Stimulated activated naive CD8-positive, alpha-beta T cell treated with anti-CD3 and anti-CD28 coated beads, Interleukin-15, Interleukin-2, amounts not matched to agents 100 U/mL and 50 U/mL, for 24 hours (primary cell): Measurements from ENCODE around the gene ADCYAP1.
A peak's percentile ranks its signal among the peaks of the same experiment; 100 is the strongest.
"Not testable (repeated sequence)": the region's sequence is repeated elsewhere in the genome, so short reads cannot be mapped to it uniquely, and the experiment has no call there.

Experiments used
- ATAC-seq: fragments of 150-1000 bp; cut with Tn5 transposase; one replicate; pipeline ENCODE4 v1.10.0; 2021
- DNase-seq: peaks from one replicate; pipeline ENCODE4 v3.0.0; 2021

ADCYAP1 gene

GRCh38 chr18:904218-905090, at the start of gene ADCYAP1:
TSS of gene ADCYAP1 (plus strand) at chr18:904871. CDS start at chr18:905387, 516 bp downstream.
- peak; percentile 4 for DNase-seq
- no peak for ATAC-seq

DNA sequence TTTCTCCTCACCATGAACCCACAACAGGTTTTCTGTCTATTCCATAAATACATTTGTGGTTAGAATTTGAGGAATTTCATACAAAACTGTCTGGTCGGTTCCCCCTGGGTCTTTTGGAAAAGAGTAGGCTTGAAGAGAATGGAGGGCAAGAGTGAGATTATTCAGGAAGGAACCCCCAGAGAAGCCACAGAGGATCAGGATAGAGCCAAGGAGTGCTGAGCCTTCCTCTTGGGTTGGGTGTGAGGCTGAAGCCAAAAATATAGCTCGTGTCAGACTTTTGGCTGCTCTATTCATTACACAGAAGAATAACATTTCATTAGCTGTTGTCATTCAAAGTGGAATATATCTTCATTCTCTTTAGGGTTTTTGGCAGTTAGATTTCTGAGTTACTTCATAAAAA, 46.7 kb upstream of the ADCYAP1 start:
- ATAC-seq (no peak), DNase-seq (no peak)

DNA sequence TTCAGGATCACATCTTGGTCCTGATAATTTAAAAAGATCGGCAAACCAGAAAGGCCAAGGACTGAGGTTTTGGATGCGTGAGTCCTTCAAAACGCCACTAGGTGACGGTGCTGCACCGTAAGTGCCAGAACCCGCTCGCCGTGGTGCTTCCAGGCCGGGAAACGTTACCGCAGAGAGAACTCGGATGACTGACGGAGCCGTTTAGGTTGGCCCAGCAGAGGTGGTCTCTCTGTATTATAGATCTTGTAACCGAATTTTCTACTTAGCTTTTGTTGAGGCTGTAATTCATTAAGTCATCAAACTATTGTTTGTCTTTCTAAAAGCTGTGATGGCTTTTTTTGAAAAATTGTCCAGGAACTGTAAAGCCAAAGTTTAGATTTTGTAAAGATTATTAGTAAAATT, 39.8 kb upstream of the ADCYAP1 start:
- peak; percentile 83 for ATAC-seq

GRCh38 chr18:867257-867656, 37.4 kb upstream of the ADCYAP1 start:
- DNase-seq (no peak), ATAC-seq (no peak)

More for the DNA sequence above, 39.8 kb upstream of the ADCYAP1 start:
- peak; percentile 65 for DNase-seq

GRCh38 chr18:873426-873825, 31.2 kb upstream of the ADCYAP1 start:
- DNase-seq, ATAC-seq: not testable (repeated sequence)

GRCh38 chr18:875912-876311, 28.8 kb upstream of the ADCYAP1 start:
- no peak for DNase-seq
- ATAC-seq: no peak

DNA sequence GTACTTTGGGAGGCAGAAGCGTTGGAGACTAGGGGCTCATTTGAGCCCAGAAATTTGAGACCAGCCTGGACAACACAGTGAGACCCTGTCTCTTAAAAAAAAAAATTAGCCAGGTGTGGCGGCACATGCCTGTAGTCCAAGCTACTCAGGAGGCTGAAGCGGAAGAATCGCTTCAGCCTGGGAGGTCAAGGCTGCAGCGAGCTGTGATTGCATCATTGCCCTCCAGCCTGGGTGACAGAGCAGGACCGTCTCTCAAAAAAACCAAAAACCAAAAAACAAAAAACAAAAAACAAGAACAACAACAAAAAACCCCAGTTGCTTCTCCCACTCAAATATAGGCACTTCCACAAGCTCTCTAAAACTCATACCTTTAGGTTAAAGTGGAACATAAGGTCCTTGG, 27.4 kb upstream of the ADCYAP1 start:
- DNase-seq (no peak), ATAC-seq (no peak)

GRCh38 chr18:886076-886475, 18.6 kb upstream of the ADCYAP1 start:
- DNase-seq: no peak

DNA sequence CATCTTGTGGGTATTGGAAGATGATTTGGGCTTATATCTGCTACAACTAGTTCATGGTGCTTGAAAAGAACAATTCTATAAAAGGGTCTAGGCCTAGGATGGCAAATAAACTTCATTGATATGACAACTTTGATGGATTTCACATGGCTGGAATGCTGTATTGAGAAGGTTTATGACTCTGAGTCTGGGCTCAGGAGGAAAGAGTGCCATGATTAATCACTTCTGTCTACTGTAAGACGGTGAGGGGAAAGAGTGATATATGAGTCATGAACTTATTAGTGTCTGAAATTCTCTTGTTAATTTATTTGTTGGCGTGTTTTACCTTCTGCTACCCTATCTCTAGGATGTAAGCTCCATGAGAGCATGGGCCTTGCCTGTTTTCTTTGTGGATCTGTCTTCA, 17.0 kb upstream of the ADCYAP1 start:
- ATAC-seq (no peak), DNase-seq (no peak)

More at GRCh38 chr18:886076-886475, 18.6 kb upstream of the ADCYAP1 start:
- ATAC-seq: no peak

GRCh38 chr18:892316-892715, 12.4 kb upstream of the ADCYAP1 start:
- no peak for ATAC-seq

GRCh38 chr18:896315-896714, 8.4 kb upstream of the ADCYAP1 start:
- ATAC-seq: no peak
- no peak for DNase-seq

More at GRCh38 chr18:892316-892715, 12.4 kb upstream of the ADCYAP1 start:
- DNase-seq: no peak

DNA sequence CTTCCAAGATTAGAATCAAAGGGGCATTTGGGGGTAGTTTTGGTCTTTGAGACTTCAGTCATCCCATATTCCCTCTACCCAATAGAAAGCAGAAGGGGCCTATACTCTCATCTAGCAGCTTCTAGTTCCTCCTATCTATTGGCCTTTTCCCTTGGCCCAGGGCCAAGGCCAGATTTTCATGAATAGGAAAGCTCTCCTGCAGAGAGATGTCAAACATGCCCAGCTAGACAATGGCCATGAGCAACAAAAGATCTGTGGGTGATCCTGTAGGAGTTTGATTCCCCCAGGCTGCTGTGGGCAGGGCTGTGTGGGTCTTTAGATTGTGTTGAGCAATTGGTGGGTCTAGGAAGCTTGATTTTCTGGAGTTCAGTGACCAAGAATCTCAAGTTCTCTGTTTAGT, 2.9 kb upstream of the ADCYAP1 start:
- ATAC-seq: no peak
- no peak for DNase-seq

GRCh38 chr18:902229-902628, 2.4 kb upstream of the ADCYAP1 start:
- DNase-seq: no peak

DNA sequence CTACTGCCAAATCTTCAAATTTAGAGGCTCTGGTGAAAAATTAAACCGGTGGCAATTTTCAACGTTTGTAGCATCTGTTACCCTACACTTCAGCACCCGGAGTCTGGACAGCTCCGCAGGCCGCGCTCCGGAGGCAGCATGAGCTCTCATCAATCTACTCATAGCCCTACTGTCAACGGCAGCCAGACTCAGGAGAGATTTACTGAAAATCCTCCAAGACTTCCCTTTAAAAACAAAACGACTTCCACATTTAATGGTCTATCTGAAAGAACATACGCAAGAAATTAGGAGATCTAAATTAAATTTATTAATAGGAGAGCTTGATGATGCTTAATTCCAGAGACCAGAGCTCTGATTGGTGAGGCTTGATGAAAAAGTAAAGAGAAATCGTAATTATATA, 970 bp upstream of the ADCYAP1 start:
- DNase-seq: peak; percentile 56

More at GRCh38 chr18:902229-902628, 2.4 kb upstream of the ADCYAP1 start:
- no peak for ATAC-seq

GRCh38 chr18:905307-905947, 756 bp downstream of the ADCYAP1 start:
- DNase-seq: peak; percentile 2
- ATAC-seq: no peak

More for the DNA sequence above, 970 bp upstream of the ADCYAP1 start:
- ATAC-seq: no peak

- ATAC-seq: no peak
- peak; percentile 3 for DNase-seq
Measured at GRCh38 chr18:905948-906415, 1.3 kb downstream of the ADCYAP1 start.

- DNase-seq (peak; percentile 4), ATAC-seq (no peak)
Measured at GRCh38 chr18:906416-907114, 1.9 kb downstream of the ADCYAP1 start.

- DNase-seq: peak; percentile 22
- no peak for ATAC-seq
Measured at GRCh38 chr18:907115-907884, 2.6 kb downstream of the ADCYAP1 start.

DNA sequence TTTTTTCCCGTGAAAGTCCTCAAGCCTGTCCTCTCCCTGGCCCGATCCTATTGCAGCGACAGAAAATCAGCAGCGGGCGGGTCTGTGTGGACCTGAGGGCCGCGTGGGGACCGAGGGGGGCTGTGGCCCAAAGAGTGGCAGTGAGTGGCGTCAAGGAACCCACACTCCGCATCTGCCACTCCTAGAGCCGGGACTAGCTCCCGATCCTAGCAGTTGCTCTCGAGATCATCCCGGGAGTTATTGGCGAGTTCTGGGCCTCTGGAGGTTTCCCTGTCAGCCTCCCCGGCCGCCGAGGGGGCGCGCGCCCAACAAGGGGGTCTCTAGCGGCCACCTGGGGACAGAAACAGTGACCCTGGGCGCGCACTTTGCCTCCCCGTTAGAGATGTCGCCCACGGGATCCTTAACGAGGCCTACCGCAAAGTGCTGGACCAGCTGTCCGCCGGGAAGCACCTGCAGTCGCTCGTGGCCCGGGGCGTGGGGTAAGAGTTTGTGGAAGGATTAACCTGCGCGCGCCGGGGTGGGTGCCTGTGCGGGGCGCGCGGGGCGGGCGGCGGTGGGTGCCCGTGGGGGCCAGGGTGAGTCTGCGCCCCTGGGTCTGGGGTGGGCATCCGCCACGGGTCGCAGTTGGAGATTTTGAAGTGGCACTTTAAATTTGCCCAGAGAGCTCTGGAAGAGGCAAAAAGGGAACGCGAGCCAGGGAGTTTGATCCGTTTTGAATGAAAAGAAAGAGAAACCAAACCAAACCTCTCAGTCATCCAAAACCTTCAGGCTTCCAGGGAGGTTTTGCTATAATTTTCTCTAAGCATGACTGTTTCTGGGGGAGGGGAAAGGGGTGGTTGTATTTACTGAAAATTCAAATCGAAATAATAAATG, 3.5 kb downstream of the ADCYAP1 start:
- peak; percentile 4 for DNase-seq
- no peak for ATAC-seq
